HG03558 (cell line): Measurements from ENCODE around the gene PRDM12.

Experiments used
- ATAC-seq: cut with Tn5 transposase; IDR thresholded peaks from one replicate; pipeline ENCODE4 v1.9.1; 2021; ENCODE audit warnings: moderate number of reproducible peaks; ENCODE audit not compliant: unreplicated experiment; ENCODE audit errors: extremely low read depth

PRDM12 gene

GRCh38 chr9:130664251-130665028 is at the start of gene PRDM12:
TSS of gene PRDM12 (plus strand) at chr9:130664594. CDS start at chr9:130664654, 60 bp downstream.
- ATAC-seq, result no peak

- ATAC-seq, result no peak
Observed at GRCh38 chr9:130616451-130616850, 47.9 kb upstream of the PRDM12 start.

- no peak for ATAC-seq
Observed at GRCh38 chr9:130623466-130623865, 40.9 kb upstream of the PRDM12 start.

- ATAC-seq, result no peak
Observed at GRCh38 chr9:130624154-130624553, 40.2 kb upstream of the PRDM12 start.

- ATAC-seq, result no peak
Observed at GRCh38 chr9:130626249-130626996, 38.0 kb upstream of the PRDM12 start.

GRCh38 chr9:130627051-130627450 is 37.3 kb upstream of the PRDM12 start:
- ATAC-seq, result no peak

GRCh38 chr9:130627896-130628792 is 36.2 kb upstream of the PRDM12 start:
- ATAC-seq, result no peak

GRCh38 chr9:130629443-130630070 is 34.8 kb upstream of the PRDM12 start:
- ATAC-seq, result no peak

GRCh38 chr9:130630071-130630450 is 34.3 kb upstream of the PRDM12 start:
- no peak for ATAC-seq

- ATAC-seq, result no peak
Observed at GRCh38 chr9:130630506-130631330, 33.7 kb upstream of the PRDM12 start.

- no peak for ATAC-seq
Observed at GRCh38 chr9:130631331-130632080, 32.9 kb upstream of the PRDM12 start.

GRCh38 chr9:130632081-130632710 is 32.2 kb upstream of the PRDM12 start:
- ATAC-seq, result no peak

- ATAC-seq, result no peak
Observed at GRCh38 chr9:130632841-130633240, 31.6 kb upstream of the PRDM12 start.

- ATAC-seq, result no peak
Observed at GRCh38 chr9:130633336-130634190, 30.8 kb upstream of the PRDM12 start.

- ATAC-seq, result no peak
Observed at GRCh38 chr9:130634191-130634768, 30.1 kb upstream of the PRDM12 start.

GRCh38 chr9:130634801-130635200 is 29.6 kb upstream of the PRDM12 start:
- ATAC-seq, result no peak

GRCh38 chr9:130635306-130635705 is 29.1 kb upstream of the PRDM12 start:
- no peak for ATAC-seq
